Urinary bladder (tissue), 4 donors: Measurements from ENCODE around the gene RAD23B. TPM values are rescaled to one million over a fixed set of nuclear protein-coding genes. Genes with fewer than 3 reads are reported as not detected.

Experiments used
- DNase-seq: peaks from one replicate; pipeline ENCODE4 v3.0.0-alpha.2; 2015; ENCODE audit errors: extremely low spot score
- H3K27ac ChIP-seq: one replicate; pipeline ENCODE4 v1.5.1; 2013; ENCODE audit warnings: low read depth, mild to moderate bottlenecking, moderate library complexity
- H3K36me3 ChIP-seq: one replicate; pipeline ENCODE4 v1.6.1; 2013; ENCODE audit warnings: mild to moderate bottlenecking, moderate library complexity; ENCODE audit not compliant: insufficient read depth
- H3K4me1 ChIP-seq: one replicate; pipeline ENCODE4 v1.6.1; 2013; ENCODE audit warnings: mild to moderate bottlenecking, moderate library complexity; ENCODE audit not compliant: insufficient read depth
- H3K4me3 ChIP-seq: one replicate; pipeline ENCODE4 v1.5.1; 2013; ENCODE audit warnings: low read depth, low read length
- WGBS: extraction: QIAGEN DNeasy Blood & Tissue Kit; methylation state at CpG from one replicate; pipeline ENCODE4 v1.1.7; 2013; 5-methylcytosine and 5-hydroxymethylcytosine counted together
- polyA plus RNA-seq: library from polyadenylated mRNA; stranded (reverse); fragments of 200-250 nt; gene quantifications from one replicate; pipeline ENCODE4 v1.2.3, GENCODE V29; 2013
- total RNA-seq: library from RNA; depleted of rRNA; stranded (reverse); fragments of >200 nt; gene quantifications from one replicate; pipeline ENCODE4 v1.2.3, GENCODE V29; 2014
- donor health status: healthy with polysubstance abuse.
- donor health status: healthy.

RAD23B gene
- total and polyA plus RNA-seq, 2 donors: 66.4 to 118 TPM

DNA sequence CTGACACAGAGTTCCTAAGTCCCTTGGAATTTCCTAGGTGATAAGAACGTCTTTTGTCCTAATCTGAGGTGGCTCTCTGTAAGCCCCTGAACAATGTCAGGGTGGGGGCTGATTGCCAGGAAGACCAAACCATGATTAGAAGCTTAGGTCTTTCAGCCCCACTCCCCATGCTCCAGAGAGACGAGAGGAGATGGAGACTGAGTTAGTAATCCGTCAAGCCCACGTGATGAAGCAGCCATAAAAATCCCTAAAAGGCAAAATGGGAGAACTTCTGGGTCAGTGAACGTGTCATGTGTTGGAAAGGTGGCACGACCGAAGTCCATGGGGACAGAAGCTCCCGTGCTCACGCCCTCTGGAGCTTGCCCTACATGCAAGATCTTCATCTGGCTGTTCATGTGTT is 85.6 kb downstream of the RAD23B start:
- H3K4me1 ChIP-seq: no peaks in the 10 kb centered on the region
- DNase-seq: no peak
- WGBS: 63% methylated on average over 9 of the region's 9 CpGs

GRCh38 chr9:107373809-107374208 is 90.7 kb downstream of the RAD23B start:
- 66% methylated on average over 2 of the region's 2 CpGs for WGBS
- Histone ChIP-seq H3K4me1 (no peaks in the 10 kb centered on the region), H3K27ac (no peak overlapping the region), H3K36me3 (no peaks in the 10 kb centered on the region), H3K4me3 (no peak overlapping the region)
- no peak for DNase-seq

More for the DNA sequence above, 85.6 kb downstream of the RAD23B start:
- H3K4me3 ChIP-seq: no peak overlapping the region
- H3K27ac ChIP-seq: no peak overlapping the region
- no peaks in the 10 kb centered on the region for H3K36me3 ChIP-seq

- Histone ChIP-seq H3K36me3 (no peaks in the 10 kb centered on the region), H3K4me3 (no peak overlapping the region), H3K4me1 (no peaks in the 10 kb centered on the region), H3K27ac (no peak overlapping the region)
- WGBS: 59% methylated on average over 3 of the region's 3 CpGs
- no peak for DNase-seq
These were observed 91.9 kb downstream of the RAD23B start for GRCh38 chr9:107375001-107375400.

- Histone ChIP-seq H3K27ac (no peak overlapping the region), H3K36me3 (no peaks in the 10 kb centered on the region), H3K4me1 (no peaks in the 10 kb centered on the region), H3K4me3 (no peak overlapping the region)
- DNase-seq: no peak
- 63% methylated on average over 10 of the region's 10 CpGs for WGBS
These were observed 92.7 kb downstream of the RAD23B start for GRCh38 chr9:107375651-107376369.

DNA sequence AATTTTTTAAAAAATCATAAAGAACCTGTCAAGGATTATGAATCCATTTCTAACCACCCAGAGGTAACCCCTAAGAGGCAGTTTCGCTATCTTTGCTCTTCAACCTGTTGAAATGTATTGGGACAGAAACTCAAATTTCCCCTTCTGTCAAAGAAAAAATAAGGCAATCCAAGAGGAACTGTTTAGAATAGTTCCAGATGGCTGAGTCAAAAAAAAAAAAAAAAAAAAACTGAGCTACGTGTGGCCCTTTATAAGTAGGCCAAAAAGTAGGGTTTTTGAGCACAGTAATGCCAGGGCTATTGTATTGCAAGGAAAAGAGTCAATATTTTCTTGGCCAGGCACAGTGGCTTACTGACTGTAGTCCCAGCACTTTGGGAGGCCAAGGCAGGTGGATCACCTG is 94.9 kb downstream of the RAD23B start:
- 80% methylated on average over 2 of the region's 2 CpGs for WGBS
- no peak for DNase-seq
- Histone ChIP-seq H3K4me1 (no peaks in the 10 kb centered on the region), H3K4me3 (no peak overlapping the region), H3K36me3 (no peaks in the 10 kb centered on the region), H3K27ac (no peak overlapping the region)

Other genes with a start within 250 kb of the RAD23B start
- gene KLF4, start 206.5 kb downstream of the RAD23B start, total RNA-seq: 39.6 TPM
- 89.6 TPM for gene KLF4, start 206.5 kb downstream of the RAD23B start, polyA plus RNA-seq